CD14-positive monocyte (primary cell): ENCODE data around the gene GLG1. TPM values are rescaled to one million over a fixed set of nuclear protein-coding genes. Genes with fewer than 3 reads are reported as not detected.
A peak's percentile ranks its signal among the peaks of the same experiment; 100 is the strongest.

ENCODE experiments used
- DNase-seq, 3 donors: peaks; one replicate each; pipeline ENCODE4 v3.0.0-alpha.2; 2011 to 2022
- H2AFZ ChIP-seq: 2 replicates; pipeline ENCODE4 v1.6.0; 2012; ENCODE audit warnings: mild to moderate bottlenecking, low read depth, low read length, inconsistent platforms; ENCODE audit not compliant: insufficient read depth, poor library complexity, severe bottlenecking
- H3K27ac ChIP-seq, 2 donors: 1 replicate in 1 of 2; 2 replicates in 1 of 2; pipeline ENCODE4 v1.5.1; 2012 to 2013; ENCODE audit warnings: low read length in 2 of 2, control low read depth in 1 of 2, inconsistent platforms in 1 of 2, low read depth in 1 of 2, mild to moderate bottlenecking in 1 of 2
- H3K27me3 ChIP-seq, 2 donors: one replicate each; pipeline versions ENCODE4 v1.6.0 to v1.6.1; 2011 to 2013; ENCODE audit warnings: low read length in 2 of 2; ENCODE audit not compliant: control insufficient read depth in 2 of 2, insufficient read depth in 2 of 2
- H3K36me3 ChIP-seq, 2 donors: replicated peaks in 1 of 2; 1 replicate in 1 of 2; 2 replicates in 1 of 2; pipeline versions ENCODE4 v1.5.1 to v1.6.1; 2012 to 2013; ENCODE audit warnings: low read length in 2 of 2, control low read depth in 1 of 2, inconsistent platforms in 1 of 2, mild to moderate bottlenecking in 1 of 2; ENCODE audit not compliant: insufficient read depth in 2 of 2, control insufficient read depth in 1 of 2
- H3K4me1 ChIP-seq, 2 donors: 1 replicate in 1 of 2; 2 replicates in 1 of 2; pipeline versions ENCODE4 v1.5.1 to v1.6.1; 2012 to 2013; ENCODE audit warnings: low read length in 2 of 2, control low read depth in 1 of 2, inconsistent platforms in 1 of 2, mild to moderate bottlenecking in 1 of 2, moderate library complexity in 1 of 2; ENCODE audit not compliant: insufficient read depth in 2 of 2, control insufficient read depth in 1 of 2
- H3K4me2 ChIP-seq: replicated peaks from 2 replicates; pipeline ENCODE3; 2012; ENCODE audit warnings: low read length, moderate library complexity, mild to moderate bottlenecking; ENCODE audit not compliant: poor library complexity, severe bottlenecking; ENCODE audit errors: extremely low read depth
- H3K4me3 ChIP-seq, 3 experiments: fragments of 200-600 bp in 1 of 3; sonication (generic) in 1 of 3; replicated peaks in 1 of 3; 1 replicate in 2 of 3; 2 replicates in 1 of 3; pipeline ENCODE4 v1.5.1; 2011 to 2013; ENCODE audit warnings: low read length in 3 of 3, mild to moderate bottlenecking in 3 of 3, control low read depth in 2 of 3, low read depth in 2 of 3, inconsistent platforms in 1 of 3, moderate library complexity in 1 of 3
- H3K79me2 ChIP-seq: 2 replicates; pipeline ENCODE4 v1.6.0; 2012; ENCODE audit warnings: mild to moderate bottlenecking, control low read depth, inconsistent platforms, low read length, moderate library complexity; ENCODE audit not compliant: insufficient read depth
- H3K9ac ChIP-seq: 2 replicates; pipeline ENCODE4 v1.6.0; 2017; ENCODE audit warnings: low read length, mild to moderate bottlenecking; ENCODE audit not compliant: insufficient read depth, poor library complexity, severe bottlenecking
- H3K9me3 ChIP-seq, 2 donors: replicated peaks in 1 of 2; 1 replicate in 1 of 2; 2 replicates in 1 of 2; pipeline versions ENCODE4 v1.5.1 to v1.6.1; 2012 to 2013; ENCODE audit warnings: low read length in 2 of 2, control low read depth in 1 of 2; ENCODE audit not compliant: control insufficient read depth in 1 of 2, insufficient read depth in 1 of 2
- H4K20me1 ChIP-seq: 2 replicates; pipeline ENCODE4 v1.6.0; 2012; ENCODE audit warnings: mild to moderate bottlenecking, low read length, control low read depth, moderate library complexity; ENCODE audit not compliant: insufficient read depth
- H3K27ac Mint-ChIP-seq, 7 donors: one replicate each; pipeline ENCODE4 v1.8.0; 2020; ENCODE audit warnings: mild to moderate bottlenecking in 7 of 7, mixed read lengths in 7 of 7, moderate library complexity in 6 of 7, inconsistent platforms in 2 of 7
- H3K27me3 Mint-ChIP-seq, 3 donors: one replicate each; pipeline ENCODE4 v1.8.0; 2021 to 2022; ENCODE audit warnings: low read depth in 3 of 3, mild to moderate bottlenecking in 3 of 3, mixed read lengths in 3 of 3, moderate library complexity in 3 of 3, inconsistent platforms in 1 of 3
- H3K36me3 Mint-ChIP-seq, 2 donors: one replicate each; pipeline ENCODE4 v1.8.0; 2020; ENCODE audit warnings: mixed read lengths in 2 of 2, inconsistent platforms in 1 of 2, mild to moderate bottlenecking in 1 of 2
- H3K4me1 Mint-ChIP-seq: one replicate; pipeline ENCODE4 v1.8.0; 2020; ENCODE audit warnings: mild to moderate bottlenecking, mixed read lengths
- H3K4me3 Mint-ChIP-seq, 2 donors: one replicate each; pipeline ENCODE4 v1.8.0; 2020; ENCODE audit warnings: mild to moderate bottlenecking in 2 of 2, mixed read lengths in 2 of 2, moderate library complexity in 1 of 2
- H3K9me3 Mint-ChIP-seq, 7 donors: one replicate each; pipeline ENCODE4 v1.8.0; 2020 to 2022; ENCODE audit warnings: mixed read lengths in 7 of 7, mild to moderate bottlenecking in 6 of 7, moderate library complexity in 6 of 7, inconsistent platforms in 2 of 7
- CTCF ChIP-seq: fragments of 200-600 bp; IDR thresholded peaks from one replicate; pipeline ENCODE4 v1.8.0; 2022; ENCODE audit warnings: antibody characterized with exemption, mild to moderate bottlenecking
- WGBS: methylation state at CpG from one replicate; pipeline ENCODE4 v1.1.5; 2013; ENCODE audit warnings: missing lambda C conversion rate; ENCODE audit not compliant: insufficient coverage; 5-methylcytosine and 5-hydroxymethylcytosine counted together
- intact Hi-C, 2 donors: fragments of 100-400 bp; cut with micrococcal nuclease; formaldehyde crosslinking; loops; one replicate each; pipeline versions ENCODE4 v1.15.0 to v1.15.1; 2023
- polyA plus RNA-seq, 3 donors: library from polyadenylated mRNA; depleted of rRNA in 1 of 3; unstranded in 2 of 3; stranded (reverse) in 1 of 3; fragments of 300-500 nt in 2 of 3; fragments of >200 nt in 1 of 3; fragmentation: Illumina TruSeq in 2 of 3; gene quantifications; 1 replicate in 2 of 3; 2 replicates in 1 of 3; pipeline ENCODE4 v1.2.3, GENCODE V29; 2012 to 2021

GLG1 gene
- polyA plus RNA-seq, 3 donors, result 40.3 to 69.1 (median 51.1) TPM

GRCh38 chr16:74617206-74617788 lies 10.4 kb upstream of the GLG1 start:
- H3K4me1 Mint-ChIP-seq, result peaks cover 2% of the 10 kb centered on the region
- H3K27ac Mint-ChIP-seq, result peak overlapping the region in 3 of 7 donors; percentile 29 to 54 (median 43)
- no peaks in the 10 kb centered on the region for H3K27me3 ChIP-seq
- H3K4me1 ChIP-seq, result no peaks in the 10 kb centered on the region
- no peak overlapping the region for H3K4me2 ChIP-seq
- H3K9me3 ChIP-seq, result no peaks in the 10 kb centered on the region
- no peak overlapping the region for H2AFZ ChIP-seq
- no peaks in the 10 kb centered on the region for H3K9me3 Mint-ChIP-seq
- no peak overlapping the region for H3K4me3 Mint-ChIP-seq
- no peaks in the 10 kb centered on the region for H3K79me2 ChIP-seq
- H3K4me3 ChIP-seq, result no peak overlapping the region
- H3K27ac ChIP-seq, result peak overlapping the region in 1 of 2 donors; percentile 14
- H4K20me1 ChIP-seq, result no peaks in the 10 kb centered on the region
- TF ChIP-seq CTCF, result no peak
- peaks cover 38 to 49% of the 10 kb centered on the region in 2 donors for H3K36me3 Mint-ChIP-seq
- no peak for DNase-seq
- H3K27me3 Mint-ChIP-seq, result peaks cover 0 to 3% (median 0%) of the 10 kb centered on the region in 3 donors
- intact Hi-C loops, result no loop called here
- 100% methylated on average over 1 of the region's 1 CpG for WGBS
- H3K9ac ChIP-seq, result no peak overlapping the region
- H3K36me3 ChIP-seq, result peaks cover 18 to 46% of the 10 kb centered on the region in 2 donors

- Histone ChIP-seq H3K4me2 (no peak overlapping the region), H3K27ac (no peak overlapping the region), H3K4me1 (peaks cover 5 to 6% of the 10 kb centered on the region in 2 donors), H3K9ac (no peak overlapping the region), H2AFZ (no peak overlapping the region), H3K4me3 (no peak overlapping the region), H3K36me3 (peaks cover 2 to 6% of the 10 kb centered on the region in 2 donors), H3K27me3 (peaks cover 0 to 3% of the 10 kb centered on the region in 2 donors), H3K79me2 (peaks cover 2% of the 10 kb centered on the region), H3K9me3 (no peaks in the 10 kb centered on the region), H4K20me1 (no peaks in the 10 kb centered on the region)
- intact Hi-C loops, result no loop called here
- TF ChIP-seq CTCF, result no peak
- H3K9me3 Mint-ChIP-seq, result peaks cover 0 to 7% (median 0%) of the 10 kb centered on the region in 7 donors
- H3K4me3 Mint-ChIP-seq, result no peak overlapping the region
- H3K27ac Mint-ChIP-seq, result peak overlapping the region in 2 of 7 donors; percentile 18 to 46
- no peak for DNase-seq
- WGBS, result no CpG with 5 or more reads among the region's 1 CpG
- H3K36me3 Mint-ChIP-seq, result peaks cover 11 to 14% of the 10 kb centered on the region in 2 donors
- peaks cover 8% of the 10 kb centered on the region for H3K4me1 Mint-ChIP-seq
- H3K27me3 Mint-ChIP-seq, result peaks cover 0 to 9% (median 5%) of the 10 kb centered on the region in 3 donors
Observed at GRCh38 chr16:74611721-74612120, 4.8 kb upstream of the GLG1 start.
